ENCODE results near the gene CCKAR.

GRCh38 chr4:26432419-26432818, 57.9 kb downstream of the CCKAR start:
- no peak for TF ChIP-seq BRCA1 (IDR thresholded peaks at IDR 0.05; ENCODE audit: low read depth, low read length)
- TF ChIP-seq ZNF274 (IDR thresholded peaks at IDR 0.05; ENCODE audit: borderline replicate concordance, extremely low read depth, low read length) = no peak
- TF ChIP-seq CTCF (IDR thresholded peaks at IDR 0.05; ENCODE audit: control extremely low read depth in 1 of 3, insufficient read depth in 1 of 3, low read depth in 1 of 3, low read length in 3 of 3) = no peak
- TF ChIP-seq ATF2 (IDR thresholded peaks at IDR 0.05; ENCODE audit: low read length) = no peak
- no peak for TF ChIP-seq KDM1A (IDR thresholded peaks at IDR 0.05; ENCODE audit: borderline replicate concordance, low read length)
